GM23338 (cell line): Measurements from ENCODE around the gene OSBPL10. TPM values are rescaled to one million over a fixed set of nuclear protein-coding genes. Genes with fewer than 3 reads are reported as not detected.

ENCODE experiments used
- ATAC-seq: fragments of 200-7000 bp; cut with Tn5 transposase; 3 replicates; pipeline ENCODE4 v1.9.1; 2020
- DNase-seq: peaks from one replicate; pipeline ENCODE4 v3.0.0-alpha.2; 2015; ENCODE audit warnings: low spot score
- H2AFZ ChIP-seq: fragments of 200-600 bp; sonication (generic); 2 replicates; pipeline ENCODE4 v1.8.0; 2016; ENCODE audit warnings: antibody characterized with exemption, mild to moderate bottlenecking, moderate library complexity
- H3F3A ChIP-seq: fragments of 200-600 bp; sonication (generic); replicated peaks from 2 replicates; pipeline ENCODE4 v1.8.0; 2017; ENCODE audit warnings: antibody characterized with exemption, mixed run types, low read depth
- H3K27ac ChIP-seq: fragments of 200-600 bp; sonication (generic); 2 replicates; pipeline ENCODE4 v1.6.1; 2016; ENCODE audit warnings: low read depth
- H3K27me3 ChIP-seq: fragments of 200-600 bp; sonication (generic); 2 replicates; pipeline ENCODE4 v1.8.0; 2016; ENCODE audit warnings: mild to moderate bottlenecking, mixed run types, moderate library complexity; ENCODE audit not compliant: insufficient read depth
- H3K36me3 ChIP-seq: fragments of 200-600 bp; sonication (generic); 2 replicates; pipeline ENCODE4 v1.8.0; 2016; ENCODE audit warnings: mild to moderate bottlenecking; ENCODE audit not compliant: insufficient read depth
- H3K4me1 ChIP-seq: fragments of 200-600 bp; sonication (generic); 2 replicates; pipeline ENCODE4 v1.8.0; 2016; ENCODE audit warnings: mild to moderate bottlenecking, moderate library complexity; ENCODE audit not compliant: insufficient read depth
- H3K4me2 ChIP-seq: fragments of 200-600 bp; sonication (generic); 2 replicates; pipeline ENCODE4 v1.7.1; 2017; ENCODE audit warnings: mixed run types
- H3K4me3 ChIP-seq: fragments of 200-600 bp; sonication (generic); 2 replicates; pipeline ENCODE4 v1.6.1; 2016; ENCODE audit warnings: mixed run types
- H3K79me2 ChIP-seq: fragments of 200-600 bp; sonication (generic); replicated peaks from 2 replicates; pipeline ENCODE4 v1.8.0; 2017; ENCODE audit warnings: mild to moderate bottlenecking; ENCODE audit not compliant: insufficient read depth
- H3K9me2 ChIP-seq: fragments of 200-600 bp; sonication (generic); 2 replicates; pipeline ENCODE4 v1.8.0; 2017; ENCODE audit not compliant: insufficient read depth
- H4K20me1 ChIP-seq: fragments of 200-600 bp; sonication (generic); replicated peaks from 2 replicates; pipeline ENCODE4 v1.8.0; 2017; ENCODE audit warnings: mild to moderate bottlenecking; ENCODE audit not compliant: insufficient read depth
- H3K27ac Mint-ChIP-seq: 2 replicates; pipeline ENCODE4 v1.8.0; 2020; ENCODE audit warnings: inconsistent platforms, mild to moderate bottlenecking, moderate library complexity, mixed read lengths
- H3K27me3 Mint-ChIP-seq: 3 replicates; pipeline ENCODE4 v1.8.0; 2022; ENCODE audit warnings: low read depth, mild to moderate bottlenecking, moderate library complexity, mixed read lengths, inconsistent platforms; ENCODE audit not compliant: insufficient read depth, poor library complexity
- H3K36me3 Mint-ChIP-seq: 3 replicates; pipeline ENCODE4 v1.8.0; 2021; ENCODE audit warnings: low read depth, mild to moderate bottlenecking, inconsistent platforms, moderate library complexity, mixed read lengths
- H3K4me1 Mint-ChIP-seq: 3 replicates; pipeline ENCODE4 v1.8.0; 2020; ENCODE audit warnings: mild to moderate bottlenecking, inconsistent platforms, mixed read lengths
- H3K4me3 Mint-ChIP-seq: 3 replicates; pipeline ENCODE4 v1.8.0; 2021; ENCODE audit warnings: moderate library complexity, mild to moderate bottlenecking, inconsistent platforms, mixed read lengths
- H3K9me3 Mint-ChIP-seq: 3 replicates; pipeline ENCODE4 v1.8.0; 2020; ENCODE audit warnings: moderate library complexity, mild to moderate bottlenecking, inconsistent platforms, mixed read lengths
- CREB1 ChIP-seq: fragments of 250-450 bp; sonication (Bioruptor Pico); IDR thresholded peaks from 2 replicates; pipeline ENCODE4 v1.5.0; 2020; ENCODE audit warnings: low read depth, mild to moderate bottlenecking, moderate library complexity
- CTCF ChIP-seq, 2 experiments: fragments of 200-600 bp in 1 of 2; sonication (generic) in 1 of 2; conservative IDR thresholded peaks; 2 replicates each; pipeline versions ENCODE4 v1.5.1 to v1.6.1; 2016 to 2017; ENCODE audit warnings: antibody characterized with exemption in 2 of 2, low read depth in 2 of 2, mild to moderate bottlenecking in 2 of 2, moderate library complexity in 1 of 2
- EZH2phosphoT487 ChIP-seq: fragments of 200-600 bp; sonication (generic); IDR thresholded peaks from one replicate; pipeline ENCODE4 v1.8.1; 2018; ENCODE audit warnings: antibody characterized with exemption; ENCODE audit not compliant: unreplicated experiment
- JUNB ChIP-seq: IDR thresholded peaks from one replicate; pipeline ENCODE4 v1.6.1; 2016; ENCODE audit warnings: antibody characterized with exemption; ENCODE audit not compliant: unreplicated experiment
- NANOG ChIP-seq: IDR thresholded peaks from 2 replicates; pipeline ENCODE4 v1.6.1; 2016; ENCODE audit warnings: antibody characterized with exemption, borderline replicate concordance
- POLR2AphosphoS5 ChIP-seq: IDR thresholded peaks from 2 replicates; pipeline ENCODE4 v1.6.1; 2016; ENCODE audit warnings: antibody characterized with exemption, low read depth
- REST ChIP-seq: IDR thresholded peaks from one replicate; pipeline ENCODE4 v1.6.1; 2018; ENCODE audit warnings: antibody characterized with exemption; ENCODE audit not compliant: unreplicated experiment
- STAT1 ChIP-seq: IDR thresholded peaks from one replicate; pipeline ENCODE4 v1.6.1; 2016; ENCODE audit warnings: antibody characterized with exemption; ENCODE audit not compliant: unreplicated experiment
- ZNF114 ChIP-seq: fragments of 250-450 bp; sonication (Bioruptor Pico); IDR thresholded peaks from 2 replicates; pipeline ENCODE4 v1.5.0; 2020; ENCODE audit warnings: mild to moderate bottlenecking, moderate library complexity
- ZNF462 ChIP-seq: fragments of 250-450 bp; sonication (Bioruptor Pico); IDR thresholded peaks from 2 replicates; pipeline ENCODE4 v1.5.0; 2020; ENCODE audit warnings: mild to moderate bottlenecking, moderate library complexity
- polyA plus RNA-seq: library from polyadenylated mRNA; unstranded; fragments of >200 nt; fragmentation: Nextera tagmentation; extraction: Ambion mirVana; gene quantifications from 2 replicates; pipeline ENCODE4 v1.2.1, GENCODE V29; 2016
- total RNA-seq: library from RNA; depleted of rRNA; stranded (reverse); fragments of >200 nt; shearing (Covaris generic); gene quantifications from 2 replicates; pipeline ENCODE4 v1.2.3, GENCODE V29; 2014

The OSBPL10 gene
- total and polyA plus RNA-seq, 2 experiments from 2014 or later = 23.8 to 149 TPM

DNA sequence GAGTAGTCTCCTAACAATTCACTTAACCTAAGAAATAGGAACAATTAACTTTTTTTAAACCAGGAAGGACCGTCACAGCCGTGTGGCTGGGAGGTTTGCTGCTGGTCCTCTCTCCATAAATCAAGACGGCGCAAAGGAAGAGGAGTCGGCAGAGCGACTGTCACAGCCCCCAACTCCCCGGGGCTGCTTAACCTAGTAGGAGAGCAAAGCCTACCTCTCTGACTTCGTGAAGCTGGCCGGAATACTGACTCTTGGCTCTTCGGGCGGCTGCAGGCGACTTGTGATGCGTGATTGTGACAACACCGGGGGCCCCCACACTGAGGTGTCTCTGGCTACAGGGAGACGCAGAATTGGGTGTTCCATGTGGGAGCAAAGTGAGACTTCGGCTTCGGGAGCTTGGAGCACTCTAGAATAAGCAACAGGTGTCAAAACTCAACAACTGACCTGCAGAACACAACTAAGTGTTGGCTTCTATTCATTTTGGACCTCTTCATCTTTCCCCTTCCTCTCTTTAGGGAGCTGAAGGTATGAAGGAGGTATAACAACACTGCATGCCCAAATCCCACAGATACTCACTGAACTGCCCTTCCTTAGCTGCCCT is 151.1 kb downstream of the OSBPL10 start:
- Histone ChIP-seq H2AFZ (no peak overlapping the region), H3K4me2 (no peak overlapping the region), H4K20me1 (peaks cover 23% of the 10 kb centered on the region; the same call in 1 of the 2 replicates), H3K27me3 (no peaks in the 10 kb centered on the region), H3K9me2 (no peaks in the 10 kb centered on the region), H3F3A (no peaks in the 10 kb centered on the region), H3K4me1 (peaks cover 21% of the 10 kb centered on the region), H3K4me3 (no peak overlapping the region), H3K36me3 (no peaks in the 10 kb centered on the region), H3K79me2 (peaks cover 74% of the 10 kb centered on the region), H3K27ac (no peak overlapping the region)
- TF ChIP-seq NANOG = no peak
- TF ChIP-seq STAT1 = no peak
- no peak for TF ChIP-seq ZNF114 (CRISPR knock-in tag)
- TF ChIP-seq CREB1 (CRISPR knock-in tag) = no peak
- no peak for TF ChIP-seq EZH2phosphoT487
- Mint-ChIP-seq H3K36me3 (peaks cover 2% of the 10 kb centered on the region), H3K4me3 (no peak overlapping the region; the same call in 2 of the 3 replicates), H3K4me1 (peaks cover 28% of the 10 kb centered on the region), H3K9me3 (no peaks in the 10 kb centered on the region; the same call in 2 of the 3 replicates), H3K27me3 (peaks cover 7% of the 10 kb centered on the region), H3K27ac (peak overlapping the region; percentile 61)
- DNase-seq (no peak), ATAC-seq (no peak)

DNA sequence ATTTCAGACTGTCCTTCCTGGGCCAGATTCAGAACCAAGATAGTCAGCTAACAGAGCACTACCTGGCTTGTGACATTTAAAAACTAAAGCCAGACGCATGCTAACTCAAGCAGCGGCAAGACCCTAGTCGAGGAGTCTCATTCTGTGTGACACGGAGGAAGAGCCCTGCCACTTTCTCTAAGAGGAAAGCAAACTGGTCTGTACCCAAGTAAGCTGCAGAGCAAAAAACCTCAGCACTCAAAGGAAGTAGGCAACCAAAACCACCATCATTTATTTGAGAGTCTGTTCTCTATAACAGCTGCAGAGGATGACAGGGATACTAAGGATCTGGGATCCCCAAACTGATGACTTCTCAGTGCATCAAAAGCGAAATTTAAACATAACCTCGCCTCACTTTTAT is 152.1 kb downstream of the OSBPL10 start:
- Histone ChIP-seq H3K9me2 (peaks cover 3% of the 10 kb centered on the region), H3F3A (no peaks in the 10 kb centered on the region), H3K36me3 (no peaks in the 10 kb centered on the region), H4K20me1 (peaks cover 14% of the 10 kb centered on the region; the same call in 1 of the 2 replicates), H3K27me3 (no peaks in the 10 kb centered on the region), H3K4me1 (peaks cover 19% of the 10 kb centered on the region), H3K4me2 (no peak overlapping the region), H3K27ac (0 out of 2 replicates have a peak overlapping the region, but pooled peaks have one; percentile 29), H2AFZ (no peak overlapping the region), H3K4me3 (no peak overlapping the region), H3K79me2 (peaks cover 74% of the 10 kb centered on the region)
- 0 out of 2 replicates have a peak overlapping the region, but pooled peaks have one; percentile 16 for H3K27ac Mint-ChIP-seq
- peaks cover 7% of the 10 kb centered on the region for H3K27me3 Mint-ChIP-seq
- H3K4me3 Mint-ChIP-seq = no peak overlapping the region
- no peaks in the 10 kb centered on the region for H3K9me3 Mint-ChIP-seq
- TF ChIP-seq NANOG (no peak), STAT1 (no peak), JUNB (no peak), POLR2AphosphoS5 (no peak), REST (no peak), ZNF114 (CRISPR knock-in tag) (no peak), ZNF462 (CRISPR knock-in tag) (no peak), CTCF (conservative IDR thresholded peaks at IDR 0.05; ENCODE audit: low read depth in 2 of 2) (no peak)
- ATAC-seq (no peak), DNase-seq (no peak)
- peaks cover 11% of the 10 kb centered on the region for H3K36me3 Mint-ChIP-seq
- H3K4me1 Mint-ChIP-seq = peaks cover 23% of the 10 kb centered on the region
